ENCODE measurements around the gene HIGD1A.

DNA sequence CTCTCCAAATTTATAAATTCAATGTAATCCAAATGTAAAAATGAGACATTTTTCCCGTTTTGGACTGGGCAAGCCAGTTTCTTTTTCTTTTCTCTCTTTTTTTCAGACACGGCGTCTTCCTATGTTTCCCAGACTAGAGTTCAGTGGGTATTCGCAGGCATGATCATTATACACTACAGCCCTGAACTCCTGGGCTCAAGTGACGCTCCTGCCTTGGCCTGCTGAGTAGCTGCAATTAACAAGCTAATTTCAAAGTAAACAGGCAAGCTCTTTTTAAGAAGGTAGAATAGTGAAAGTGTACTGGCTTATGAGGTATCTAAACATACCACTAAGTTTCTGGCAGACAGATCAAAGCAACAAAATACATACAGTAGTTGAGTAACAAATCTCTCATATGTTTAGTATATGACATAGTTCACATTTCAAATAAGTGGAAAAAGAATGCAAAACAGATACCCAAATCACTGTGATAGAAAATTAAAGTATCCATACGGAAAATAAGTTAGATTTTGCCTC lies 13.5 kb downstream of the HIGD1A start:
- TF ChIP-seq, protein P1, sequence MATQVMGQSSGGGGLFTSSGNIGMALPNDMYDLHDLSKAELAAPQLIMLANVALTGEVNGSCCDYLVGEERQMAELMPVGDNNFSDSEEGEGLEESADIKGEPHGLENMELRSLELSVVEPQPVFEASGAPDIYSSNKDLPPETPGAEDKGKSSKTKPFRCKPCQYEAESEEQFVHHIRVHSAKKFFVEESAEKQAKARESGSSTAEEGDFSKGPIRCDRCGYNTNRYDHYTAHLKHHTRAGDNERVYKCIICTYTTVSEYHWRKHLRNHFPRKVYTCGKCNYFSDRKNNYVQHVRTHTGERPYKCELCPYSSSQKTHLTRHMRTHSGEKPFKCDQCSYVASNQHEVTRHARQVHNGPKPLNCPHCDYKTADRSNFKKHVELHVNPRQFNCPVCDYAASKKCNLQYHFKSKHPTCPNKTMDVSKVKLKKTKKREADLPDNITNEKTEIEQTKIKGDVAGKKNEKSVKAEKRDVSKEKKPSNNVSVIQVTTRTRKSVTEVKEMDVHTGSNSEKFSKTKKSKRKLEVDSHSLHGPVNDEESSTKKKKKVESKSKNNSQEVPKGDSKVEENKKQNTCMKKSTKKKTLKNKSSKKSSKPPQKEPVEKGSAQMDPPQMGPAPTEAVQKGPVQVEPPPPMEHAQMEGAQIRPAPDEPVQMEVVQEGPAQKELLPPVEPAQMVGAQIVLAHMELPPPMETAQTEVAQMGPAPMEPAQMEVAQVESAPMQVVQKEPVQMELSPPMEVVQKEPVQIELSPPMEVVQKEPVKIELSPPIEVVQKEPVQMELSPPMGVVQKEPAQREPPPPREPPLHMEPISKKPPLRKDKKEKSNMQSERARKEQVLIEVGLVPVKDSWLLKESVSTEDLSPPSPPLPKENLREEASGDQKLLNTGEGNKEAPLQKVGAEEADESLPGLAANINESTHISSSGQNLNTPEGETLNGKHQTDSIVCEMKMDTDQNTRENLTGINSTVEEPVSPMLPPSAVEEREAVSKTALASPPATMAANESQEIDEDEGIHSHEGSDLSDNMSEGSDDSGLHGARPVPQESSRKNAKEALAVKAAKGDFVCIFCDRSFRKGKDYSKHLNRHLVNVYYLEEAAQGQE (IDR thresholded peaks at IDR 0.05; ENCODE audit: borderline replicate concordance) = no peak
- TF ChIP-seq, protein P1 (CRISPR knock-in tag; IDR thresholded peaks at IDR 0.05; ENCODE audit: low read depth) = no peak
- no peak for TF ChIP-seq SMAD3 (CRISPR knock-in tag; conservative IDR thresholded peaks at IDR 0.05)
- TF ChIP-seq, protein P2, sequence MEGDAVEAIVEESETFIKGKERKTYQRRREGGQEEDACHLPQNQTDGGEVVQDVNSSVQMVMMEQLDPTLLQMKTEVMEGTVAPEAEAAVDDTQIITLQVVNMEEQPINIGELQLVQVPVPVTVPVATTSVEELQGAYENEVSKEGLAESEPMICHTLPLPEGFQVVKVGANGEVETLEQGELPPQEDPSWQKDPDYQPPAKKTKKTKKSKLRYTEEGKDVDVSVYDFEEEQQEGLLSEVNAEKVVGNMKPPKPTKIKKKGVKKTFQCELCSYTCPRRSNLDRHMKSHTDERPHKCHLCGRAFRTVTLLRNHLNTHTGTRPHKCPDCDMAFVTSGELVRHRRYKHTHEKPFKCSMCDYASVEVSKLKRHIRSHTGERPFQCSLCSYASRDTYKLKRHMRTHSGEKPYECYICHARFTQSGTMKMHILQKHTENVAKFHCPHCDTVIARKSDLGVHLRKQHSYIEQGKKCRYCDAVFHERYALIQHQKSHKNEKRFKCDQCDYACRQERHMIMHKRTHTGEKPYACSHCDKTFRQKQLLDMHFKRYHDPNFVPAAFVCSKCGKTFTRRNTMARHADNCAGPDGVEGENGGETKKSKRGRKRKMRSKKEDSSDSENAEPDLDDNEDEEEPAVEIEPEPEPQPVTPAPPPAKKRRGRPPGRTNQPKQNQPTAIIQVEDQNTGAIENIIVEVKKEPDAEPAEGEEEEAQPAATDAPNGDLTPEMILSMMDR (IDR thresholded peaks at IDR 0.05 in 2 of 3, conservative IDR thresholded peaks at IDR 0.05 in 1 of 3; ENCODE audit: insufficient read depth in 2 of 3, low read depth in 1 of 3, low read length in 3 of 3) = no peak
